Neuronal stem cell (in vitro differentiated cells): ENCODE data around the gene EXOC3.

Experiments
- DNase-seq: peaks from one replicate; pipeline ENCODE4 v3.0.0-alpha.2; 2013; ENCODE audit warnings: low spot score
- H2AFZ ChIP-seq: one replicate; pipeline ENCODE4 v1.6.1; 2013; ENCODE audit warnings: mild to moderate bottlenecking, low read length, inconsistent platforms
- H2AK5ac ChIP-seq: 2 replicates; pipeline ENCODE4 v1.6.1; 2013; ENCODE audit warnings: low read depth, mild to moderate bottlenecking, inconsistent platforms, low read length, moderate library complexity, mixed read lengths
- H2BK120ac ChIP-seq: 2 replicates; pipeline ENCODE4 v1.6.1; 2013; ENCODE audit warnings: low read depth, mild to moderate bottlenecking, inconsistent platforms, low read length, moderate library complexity, mixed read lengths
- H2BK12ac ChIP-seq: one replicate; pipeline ENCODE4 v1.6.1; 2013; ENCODE audit warnings: low read length, inconsistent platforms
- H2BK15ac ChIP-seq: 2 replicates; pipeline ENCODE4 v1.6.1; 2013; ENCODE audit warnings: mild to moderate bottlenecking, low read length, inconsistent platforms, mixed read lengths
- H2BK5ac ChIP-seq: one replicate; pipeline ENCODE4 v1.6.1; 2013; ENCODE audit warnings: inconsistent platforms, mild to moderate bottlenecking, low read length, moderate library complexity
- H3K14ac ChIP-seq: one replicate; pipeline ENCODE4 v1.6.1; 2013; ENCODE audit warnings: low read length, inconsistent platforms
- H3K18ac ChIP-seq: 2 replicates; pipeline ENCODE4 v1.6.1; 2013; ENCODE audit warnings: low read length, inconsistent platforms
- H3K23ac ChIP-seq: 2 replicates; pipeline ENCODE4 v1.6.1; 2013; ENCODE audit warnings: low read depth, mild to moderate bottlenecking, mixed read lengths, low read length, inconsistent platforms; ENCODE audit not compliant: poor library complexity
- H3K27ac ChIP-seq: replicated peaks from 3 replicates; pipeline ENCODE4 v1.5.1; 2013; ENCODE audit warnings: low read length, inconsistent platforms
- H3K27me3 ChIP-seq, 3 experiments: 2 replicates each; pipeline ENCODE4 v1.6.1; 2013; ENCODE audit warnings: low read length in 3 of 3, mild to moderate bottlenecking in 2 of 3, inconsistent platforms in 1 of 3, low read depth in 1 of 3, mixed read lengths in 1 of 3, moderate library complexity in 1 of 3; ENCODE audit not compliant: control insufficient read depth in 3 of 3, insufficient read depth in 3 of 3
- H3K36me3 ChIP-seq, 2 donors: replicated peaks in 1 of 2; 2 replicates each; pipeline ENCODE4 v1.6.1; 2013; ENCODE audit warnings: low read length in 2 of 2; ENCODE audit not compliant: control insufficient read depth in 2 of 2, insufficient read depth in 2 of 2
- H3K4ac ChIP-seq: 2 replicates; pipeline ENCODE4 v1.6.1; 2013; ENCODE audit warnings: inconsistent platforms, mild to moderate bottlenecking, low read length, moderate library complexity
- H3K4me1 ChIP-seq, 2 donors: 1 replicate in 1 of 2; 2 replicates in 1 of 2; pipeline ENCODE4 v1.6.1; 2013; ENCODE audit warnings: low read length in 2 of 2, low read depth in 1 of 2; ENCODE audit not compliant: control insufficient read depth in 2 of 2, insufficient read depth in 1 of 2
- H3K4me2 ChIP-seq: one replicate; pipeline ENCODE4 v1.6.1; 2013; ENCODE audit warnings: mild to moderate bottlenecking, low read length, inconsistent platforms; ENCODE audit not compliant: insufficient read depth, poor library complexity, severe bottlenecking
- H3K4me3 ChIP-seq, 2 donors: 2 replicates each; pipeline ENCODE4 v1.5.1; 2013; ENCODE audit warnings: low read length in 2 of 2, mild to moderate bottlenecking in 2 of 2, inconsistent platforms in 1 of 2, moderate library complexity in 1 of 2
- H3K79me1 ChIP-seq: one replicate; pipeline ENCODE4 v1.6.1; 2013; ENCODE audit warnings: low read depth, mild to moderate bottlenecking, inconsistent platforms, low read length, moderate library complexity
- H3K9ac ChIP-seq: one replicate; pipeline ENCODE4 v1.6.1; 2013; ENCODE audit warnings: mild to moderate bottlenecking, low read depth, low read length, inconsistent platforms; ENCODE audit not compliant: poor library complexity
- H3K9me3 ChIP-seq, 2 donors: replicated peaks in 1 of 2; 2 replicates each; pipeline versions ENCODE3 to v1.6.1; 2013; ENCODE audit warnings: low read length in 2 of 2, mild to moderate bottlenecking in 2 of 2, inconsistent platforms in 1 of 2, low read depth in 1 of 2, mixed read lengths in 1 of 2, moderate library complexity in 1 of 2; ENCODE audit not compliant: control insufficient read depth in 2 of 2, insufficient read depth in 1 of 2
- H4K8ac ChIP-seq: one replicate; pipeline ENCODE4 v1.6.1; 2013; ENCODE audit warnings: low read depth, mild to moderate bottlenecking, inconsistent platforms, low read length, moderate library complexity
- H4K91ac ChIP-seq: one replicate; pipeline ENCODE4 v1.6.1; 2013; ENCODE audit warnings: low read length, low read depth, mild to moderate bottlenecking, inconsistent platforms; ENCODE audit not compliant: poor library complexity
- WGBS, 2 donors: extraction: QIAGEN DNeasy Blood & Tissue Kit; methylation state at CpG; one replicate each; pipeline ENCODE4 v1.1.7; 2013; ENCODE audit warnings: missing lambda C conversion rate in 2 of 2, mixed read lengths in 1 of 2; ENCODE audit not compliant: insufficient read length in 2 of 2, insufficient replicate concordance in 1 of 2; ENCODE audit errors: extremely low coverage in 2 of 2; 5-methylcytosine and 5-hydroxymethylcytosine counted together

The EXOC3 gene

GRCh38 chr5:499233-500209, 56.5 kb downstream of the EXOC3 start:
- WGBS, 2 donors = no CpG with 5 or more reads among the region's 32 CpGs
- Histone ChIP-seq H3K9me3 (no peaks in the 10 kb centered on the region), H4K8ac (peak overlapping the region; percentile 4), H3K27ac (no peak overlapping the region), H3K36me3 (no peaks in the 10 kb centered on the region), H3K14ac (peak overlapping the region; percentile 39), H3K4ac (no peak overlapping the region), H2BK5ac (peak overlapping the region; percentile 75), H2BK12ac (peak overlapping the region; percentile 58), H2BK120ac (peak overlapping the region; percentile 31), H3K9ac (no peak overlapping the region), H3K4me2 (no peak overlapping the region), H2BK15ac (peak overlapping the region; percentile 33), H2AK5ac (peak overlapping the region; percentile 86), H4K91ac (no peak overlapping the region), H2AFZ (no peak overlapping the region), H3K23ac (peak overlapping the region; percentile 52), H3K4me1 (no peaks in the 10 kb centered on the region), H3K27me3 (peaks cover 13 to 46% (median 37%) of the 10 kb centered on the region in 3 experiments), H3K4me3 (no peak overlapping the region), H3K79me1 (no peaks in the 10 kb centered on the region), H3K18ac (peak overlapping the region; percentile 76)
- DNase-seq = no peak

- Histone ChIP-seq H4K91ac (no peak overlapping the region), H2BK15ac (peak overlapping the region; percentile 33), H3K27ac (no peak overlapping the region), H3K23ac (peak overlapping the region; percentile 73), H2BK12ac (peak overlapping the region; percentile 84), H3K4me3 (no peak overlapping the region), H2BK5ac (peak overlapping the region; percentile 75), H3K36me3 (no peaks in the 10 kb centered on the region), H3K14ac (peak overlapping the region; percentile 89), H2AK5ac (peak overlapping the region; percentile 86), H3K9ac (peak overlapping the region; percentile 44), H3K9me3 (no peaks in the 10 kb centered on the region), H3K18ac (peak overlapping the region; percentile 83), H3K4ac (peak overlapping the region; percentile 66), H4K8ac (no peak overlapping the region), H3K79me1 (no peaks in the 10 kb centered on the region), H2AFZ (no peak overlapping the region), H3K4me1 (no peaks in the 10 kb centered on the region), H3K27me3 (peaks cover 6 to 43% (median 34%) of the 10 kb centered on the region in 3 experiments), H3K4me2 (no peak overlapping the region), H2BK120ac (peak overlapping the region; percentile 31)
- DNase-seq = no peak
- WGBS, 2 donors = no CpG with 5 or more reads among the region's 10 CpGs
Measured at GRCh38 chr5:500491-500890, 57.5 kb downstream of the EXOC3 start.

GRCh38 chr5:501105-501830, 58.3 kb downstream of the EXOC3 start:
- Histone ChIP-seq H3K18ac (peak overlapping the region; percentile 61), H3K4ac (no peak overlapping the region), H2BK5ac (no peak overlapping the region), H2BK120ac (no peak overlapping the region), H3K27me3 (peaks cover 2 to 38% (median 35%) of the 10 kb centered on the region in 3 experiments), H3K4me2 (no peak overlapping the region), H3K9ac (no peak overlapping the region), H3K9me3 (no peaks in the 10 kb centered on the region), H4K91ac (no peak overlapping the region), H3K23ac (peak overlapping the region; percentile 8), H2BK12ac (no peak overlapping the region), H3K27ac (no peak overlapping the region), H4K8ac (no peak overlapping the region), H2AFZ (no peak overlapping the region), H3K4me1 (peaks cover 0 to 5% of the 10 kb centered on the region in 2 donors), H2AK5ac (peak overlapping the region; percentile 70), H2BK15ac (no peak overlapping the region), H3K36me3 (no peaks in the 10 kb centered on the region), H3K79me1 (no peaks in the 10 kb centered on the region), H3K14ac (peak overlapping the region; percentile 89), H3K4me3 (no peak overlapping the region)
- DNase-seq = no peak
- no CpG with 5 or more reads among the region's 41 CpGs for WGBS, 2 donors

GRCh38 chr5:501831-502184, 58.8 kb downstream of the EXOC3 start:
- H2BK5ac ChIP-seq = no peak overlapping the region
- H3K79me1 ChIP-seq = no peaks in the 10 kb centered on the region
- WGBS, 2 donors = no CpG with 5 or more reads among the region's 23 CpGs
- H3K27ac ChIP-seq = no peak overlapping the region
- no peak overlapping the region for H2BK120ac ChIP-seq
- H4K8ac ChIP-seq = no peak overlapping the region
- no peak overlapping the region for H3K9ac ChIP-seq
- H2BK12ac ChIP-seq = no peak overlapping the region
- H3K4ac ChIP-seq = no peak overlapping the region
- peak overlapping the region; percentile 1 for H3K14ac ChIP-seq
- peak overlapping the region; percentile 2 for H2AFZ ChIP-seq
- H3K18ac ChIP-seq = peak overlapping the region; percentile 19
- H2BK15ac ChIP-seq = no peak overlapping the region
- H4K91ac ChIP-seq = no peak overlapping the region
- H3K4me3 ChIP-seq = no peak overlapping the region
- no peak overlapping the region for H2AK5ac ChIP-seq
- no peaks in the 10 kb centered on the region for H3K9me3 ChIP-seq
- H3K36me3 ChIP-seq = no peaks in the 10 kb centered on the region
- H3K4me1 ChIP-seq = peaks cover 0 to 5% of the 10 kb centered on the region in 2 donors
- no peak overlapping the region for H3K4me2 ChIP-seq
- H3K23ac ChIP-seq = peak overlapping the region; percentile 8
- no peak for DNase-seq
- H3K27me3 ChIP-seq = peaks cover 3 to 33% (median 32%) of the 10 kb centered on the region in 3 experiments
